GM13977 (cell line): ENCODE results near the gene FOXJ1.

Experiments
- DNase-seq: peaks from one replicate; pipeline ENCODE4 v3.0.0; 2012; ENCODE audit warnings: low spot score
- CTCF ChIP-seq: IDR thresholded peaks from 2 replicates; pipeline ENCODE4 v1.5.1; 2012; ENCODE audit warnings: mild to moderate bottlenecking, control low read depth; ENCODE audit not compliant: insufficient read depth; ENCODE audit errors: extremely low read depth, missing control alignments
- in situ Hi-C: fragments of 300-500 bp; cut with MboI; formaldehyde crosslinking; loops from one replicate; pipeline ENCODE4 v1.12.0; 2022; ENCODE audit warnings: low sequenced_read_pairs, low pct_unique_long_range_greater_than_20kb, mixed read lengths, inconsistent platforms; ENCODE audit not compliant: unreplicated experiment

The FOXJ1 gene

GRCh38 chr17:76119409-76120371 lies 21.4 kb downstream of the FOXJ1 start:
- in situ Hi-C loops, result no loop called here
- peak; percentile 6 for DNase-seq
- no peak for TF ChIP-seq CTCF

- TF ChIP-seq CTCF, result no peak
- no peak for DNase-seq
- in situ Hi-C loops, result no loop called here
These were observed 25.8 kb downstream of the FOXJ1 start for GRCh38 chr17:76115138-76115754.

- TF ChIP-seq CTCF, result no peak
- DNase-seq, result no peak
- in situ Hi-C loops, result no loop called here
These were observed 29.1 kb downstream of the FOXJ1 start for GRCh38 chr17:76111956-76112355.

GRCh38 chr17:76107509-76107908 lies 33.5 kb downstream of the FOXJ1 start:
- TF ChIP-seq CTCF, result peak; percentile 20
- DNase-seq, result no peak
- in situ Hi-C loops, result no loop called here

GRCh38 chr17:76106703-76107102 lies 34.3 kb downstream of the FOXJ1 start:
- in situ Hi-C loops, result no loop called here
- TF ChIP-seq CTCF, result no peak
- DNase-seq, result no peak

- no peak for DNase-seq
- TF ChIP-seq CTCF, result no peak
- in situ Hi-C loops, result no loop called here
These were observed 36.2 kb downstream of the FOXJ1 start for GRCh38 chr17:76104896-76105231.
